ENCODE data around the gene FYCO1. TPM values are rescaled to one million over a fixed set of nuclear protein-coding genes. Genes with fewer than 3 reads are reported as not detected.

FYCO1 gene
- total and polyA plus RNA-seq, 2 experiments from 2014 or later: 8.1 to 27.5 TPM

DNA sequence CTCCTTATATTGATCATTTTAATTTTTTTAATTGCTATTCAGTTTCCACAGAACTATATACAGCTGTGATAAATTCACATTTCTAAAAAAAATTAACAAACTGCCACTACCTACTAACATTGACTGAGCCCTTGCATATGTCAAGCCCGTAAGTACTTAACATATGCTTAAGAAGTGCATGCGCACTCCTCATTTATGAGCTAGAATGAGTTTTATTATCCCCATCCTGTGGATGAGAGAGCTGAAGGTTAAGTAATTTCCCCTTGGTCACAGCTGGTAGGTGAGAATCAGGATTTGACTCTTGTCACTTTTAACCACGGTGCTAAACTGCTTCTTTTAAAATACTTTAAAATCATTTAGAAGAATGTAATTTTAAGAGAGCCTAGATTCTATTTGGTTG is 26.5 kb downstream of the FYCO1 start:
- Histone ChIP-seq H3K36me3 (peaks cover 53% of the 10 kb centered on the region), H3K4me1 (ENCODE audit: low read depth) (no peaks in the 10 kb centered on the region), H3K4me3 (no peak overlapping the region), H3K9me3 (ENCODE audit: low read depth) (no peaks in the 10 kb centered on the region), H3K27ac (no peak overlapping the region), H3K27me3 (no peaks in the 10 kb centered on the region)
- no peak for DNase-seq (ENCODE audit: low read depth in 1 of 2, low spot score in 1 of 2)
- TF ChIP-seq, protein P1, sequence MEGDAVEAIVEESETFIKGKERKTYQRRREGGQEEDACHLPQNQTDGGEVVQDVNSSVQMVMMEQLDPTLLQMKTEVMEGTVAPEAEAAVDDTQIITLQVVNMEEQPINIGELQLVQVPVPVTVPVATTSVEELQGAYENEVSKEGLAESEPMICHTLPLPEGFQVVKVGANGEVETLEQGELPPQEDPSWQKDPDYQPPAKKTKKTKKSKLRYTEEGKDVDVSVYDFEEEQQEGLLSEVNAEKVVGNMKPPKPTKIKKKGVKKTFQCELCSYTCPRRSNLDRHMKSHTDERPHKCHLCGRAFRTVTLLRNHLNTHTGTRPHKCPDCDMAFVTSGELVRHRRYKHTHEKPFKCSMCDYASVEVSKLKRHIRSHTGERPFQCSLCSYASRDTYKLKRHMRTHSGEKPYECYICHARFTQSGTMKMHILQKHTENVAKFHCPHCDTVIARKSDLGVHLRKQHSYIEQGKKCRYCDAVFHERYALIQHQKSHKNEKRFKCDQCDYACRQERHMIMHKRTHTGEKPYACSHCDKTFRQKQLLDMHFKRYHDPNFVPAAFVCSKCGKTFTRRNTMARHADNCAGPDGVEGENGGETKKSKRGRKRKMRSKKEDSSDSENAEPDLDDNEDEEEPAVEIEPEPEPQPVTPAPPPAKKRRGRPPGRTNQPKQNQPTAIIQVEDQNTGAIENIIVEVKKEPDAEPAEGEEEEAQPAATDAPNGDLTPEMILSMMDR (IDR thresholded peaks at IDR 0.05; ENCODE audit: low read depth, low read length): no peak

DNA sequence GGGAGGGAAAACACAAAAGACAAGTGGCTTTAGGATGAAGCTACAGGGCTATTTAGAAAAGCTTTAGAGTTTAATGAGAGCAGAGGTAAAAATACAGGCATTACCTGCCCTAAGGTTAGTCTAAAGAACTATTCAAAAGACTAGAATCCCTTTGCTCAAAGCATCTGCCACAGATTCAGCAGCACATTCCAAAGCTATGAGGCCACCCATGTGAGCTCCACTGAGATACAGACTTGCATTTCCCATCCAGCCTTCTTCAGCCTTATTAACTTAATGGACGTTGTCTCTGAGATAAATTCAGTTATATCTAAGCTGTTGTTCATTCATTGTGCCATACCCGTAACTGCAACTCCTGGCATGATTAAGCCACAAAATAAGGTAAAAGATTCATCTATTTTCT is 26.9 kb downstream of the FYCO1 start:
- H3K36me3 ChIP-seq: peaks cover 57% of the 10 kb centered on the region

DNA sequence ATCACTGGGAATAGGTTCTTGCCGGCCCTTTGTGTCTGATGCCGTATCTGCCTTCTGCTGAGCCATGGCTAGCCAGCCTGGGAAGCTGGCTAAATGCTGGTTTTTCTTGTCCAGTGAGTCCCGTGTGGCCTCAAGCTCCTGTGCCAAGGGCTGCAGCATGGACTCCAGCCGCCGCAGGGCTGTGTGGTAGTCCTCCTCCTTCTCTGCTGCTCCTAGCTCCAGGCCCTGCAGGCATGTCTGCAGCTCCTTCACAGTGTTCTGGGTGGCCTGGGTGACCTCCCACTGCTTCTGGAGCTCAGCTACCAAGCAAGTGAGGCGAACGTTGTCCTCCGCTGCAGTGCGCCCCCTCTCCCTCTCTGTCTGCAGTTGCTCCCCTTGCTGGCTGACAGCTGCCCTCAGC is 27.5 kb downstream of the FYCO1 start:
- TF ChIP-seq, protein P1 (IDR thresholded peaks at IDR 0.05; ENCODE audit: low read depth, low read length): no peak
- no peak overlapping the region for H3K4me3 ChIP-seq
- peaks cover 63% of the 10 kb centered on the region for H3K36me3 ChIP-seq

More for the DNA sequence above, 26.9 kb downstream of the FYCO1 start:
- Histone ChIP-seq H3K9me3 (ENCODE audit: low read depth) (no peaks in the 10 kb centered on the region), H3K27me3 (no peaks in the 10 kb centered on the region), H3K4me3 (no peak overlapping the region), H3K4me1 (ENCODE audit: low read depth) (no peaks in the 10 kb centered on the region), H3K27ac (no peak overlapping the region)
- peak in 1 of 2 donors; percentile 61 for DNase-seq (ENCODE audit: low read depth in 1 of 2, low spot score in 1 of 2)
- TF ChIP-seq, protein P1 (IDR thresholded peaks at IDR 0.05; ENCODE audit: low read depth, low read length): no peak

DNA sequence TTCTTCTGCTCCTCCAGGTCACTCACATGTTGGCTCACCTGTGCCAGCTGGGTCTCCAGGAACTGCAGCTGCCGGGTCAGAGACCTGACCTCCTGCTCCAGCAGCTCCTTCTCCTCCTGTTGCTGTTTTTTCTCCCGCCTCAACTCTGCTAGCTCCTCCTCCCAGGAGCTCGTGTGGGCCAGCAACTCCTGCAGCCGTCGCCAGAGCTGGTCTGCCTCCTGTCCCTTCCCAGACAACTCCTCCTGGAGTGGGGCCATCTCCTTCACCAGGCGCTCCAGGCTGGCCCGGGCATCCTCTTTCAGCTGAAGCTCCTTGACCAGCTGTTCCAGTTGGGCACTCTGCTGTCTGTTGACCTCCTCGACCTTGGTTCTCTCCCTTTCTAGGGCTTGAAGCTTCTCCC is 27.9 kb downstream of the FYCO1 start:
- no peak for DNase-seq (ENCODE audit: low read depth in 1 of 2, low spot score in 1 of 2)
- H3K27ac ChIP-seq: no peak overlapping the region
- peaks cover 65% of the 10 kb centered on the region for H3K36me3 ChIP-seq
- no peaks in the 10 kb centered on the region for H3K4me1 ChIP-seq (ENCODE audit: low read depth)
- TF ChIP-seq, protein P1 (IDR thresholded peaks at IDR 0.05; ENCODE audit: low read depth, low read length): no peak
- H3K27me3 ChIP-seq: no peaks in the 10 kb centered on the region
- H3K4me3 ChIP-seq: no peak overlapping the region
- no peaks in the 10 kb centered on the region for H3K9me3 ChIP-seq (ENCODE audit: low read depth)

More for the DNA sequence above, 27.5 kb downstream of the FYCO1 start:
- no peaks in the 10 kb centered on the region for H3K4me1 ChIP-seq (ENCODE audit: low read depth)
- no peak for DNase-seq (ENCODE audit: low read depth in 1 of 2, low spot score in 1 of 2)
- H3K27ac ChIP-seq: no peak overlapping the region
- H3K27me3 ChIP-seq: no peaks in the 10 kb centered on the region
- H3K9me3 ChIP-seq (ENCODE audit: low read depth): no peaks in the 10 kb centered on the region

- H3K4me1 ChIP-seq (ENCODE audit: low read depth): no peaks in the 10 kb centered on the region
- peaks cover 61% of the 10 kb centered on the region for H3K36me3 ChIP-seq
- DNase-seq (ENCODE audit: low read depth in 1 of 2, low spot score in 1 of 2): no peak
- H3K9me3 ChIP-seq (ENCODE audit: low read depth): no peaks in the 10 kb centered on the region
- TF ChIP-seq, protein P1 (IDR thresholded peaks at IDR 0.05; ENCODE audit: low read depth, low read length): no peak
- H3K27ac ChIP-seq: no peak overlapping the region
- no peaks in the 10 kb centered on the region for H3K27me3 ChIP-seq
- H3K4me3 ChIP-seq: no peak overlapping the region
These were observed 28.5 kb downstream of the FYCO1 start for GRCh38 chr3:45966950-45967640.

Data from cardiac muscle cell (in vitro differentiated cells and primary cell).